ENCODE measurements around the gene CALHM4.

DNA sequence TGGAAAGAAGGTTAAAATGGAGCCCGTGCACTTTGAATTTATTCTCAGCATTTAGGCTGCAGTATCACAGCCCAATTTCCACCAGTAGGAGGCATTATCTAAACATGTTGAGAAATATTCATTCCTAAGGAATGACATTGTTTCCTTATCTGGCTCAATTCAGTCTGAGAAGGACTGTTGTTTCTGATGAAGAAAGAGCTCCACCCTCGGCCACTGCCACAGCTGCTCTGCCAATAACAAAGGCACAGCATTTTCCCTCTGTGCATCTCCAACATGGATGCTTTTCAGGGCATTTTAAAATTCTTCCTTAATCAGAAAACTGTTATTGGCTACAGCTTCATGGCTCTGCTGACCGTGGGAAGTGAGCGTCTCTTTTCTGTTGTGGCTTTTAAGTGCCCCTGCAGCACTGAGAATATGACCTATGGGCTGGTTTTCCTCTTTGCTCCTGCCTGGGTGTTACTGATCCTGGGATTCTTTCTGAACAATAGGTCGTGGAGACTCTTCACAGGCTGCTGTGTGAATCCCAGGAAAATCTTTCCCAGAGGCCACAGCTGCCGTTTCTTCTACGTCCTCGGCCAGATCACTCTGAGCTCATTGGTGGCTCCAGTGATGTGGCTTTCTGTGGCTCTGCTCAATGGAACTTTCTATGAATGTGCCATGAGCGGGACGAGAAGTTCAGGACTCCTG lies 42.0 kb upstream of the CALHM4 start, which contains the start of gene CALHM5:
- TF ChIP-seq, protein P1, sequence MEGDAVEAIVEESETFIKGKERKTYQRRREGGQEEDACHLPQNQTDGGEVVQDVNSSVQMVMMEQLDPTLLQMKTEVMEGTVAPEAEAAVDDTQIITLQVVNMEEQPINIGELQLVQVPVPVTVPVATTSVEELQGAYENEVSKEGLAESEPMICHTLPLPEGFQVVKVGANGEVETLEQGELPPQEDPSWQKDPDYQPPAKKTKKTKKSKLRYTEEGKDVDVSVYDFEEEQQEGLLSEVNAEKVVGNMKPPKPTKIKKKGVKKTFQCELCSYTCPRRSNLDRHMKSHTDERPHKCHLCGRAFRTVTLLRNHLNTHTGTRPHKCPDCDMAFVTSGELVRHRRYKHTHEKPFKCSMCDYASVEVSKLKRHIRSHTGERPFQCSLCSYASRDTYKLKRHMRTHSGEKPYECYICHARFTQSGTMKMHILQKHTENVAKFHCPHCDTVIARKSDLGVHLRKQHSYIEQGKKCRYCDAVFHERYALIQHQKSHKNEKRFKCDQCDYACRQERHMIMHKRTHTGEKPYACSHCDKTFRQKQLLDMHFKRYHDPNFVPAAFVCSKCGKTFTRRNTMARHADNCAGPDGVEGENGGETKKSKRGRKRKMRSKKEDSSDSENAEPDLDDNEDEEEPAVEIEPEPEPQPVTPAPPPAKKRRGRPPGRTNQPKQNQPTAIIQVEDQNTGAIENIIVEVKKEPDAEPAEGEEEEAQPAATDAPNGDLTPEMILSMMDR (IDR thresholded peaks at IDR 0.05; ENCODE audit: low read length): peak; percentile 60
- TF ChIP-seq EZH2phosphoT487 (IDR thresholded peaks at IDR 0.05; ENCODE audit: low read length) (no peak), EZH2 (optimal IDR thresholded peaks at IDR 0.05; ENCODE audit: low read depth, low read length) (no peak)

Data from MM.1S (cell line).